PC-9 (cell line): ENCODE results near the gene CPNE4.

Source experiments
- EZH2 ChIP-seq: fragments of 200-600 bp; sonication (generic); IDR thresholded peaks from 2 replicates; pipeline ENCODE4 v1.8.0; 2017; ENCODE audit warnings: antibody characterized with exemption, low read depth
- TF ChIP-seq, protein P1 (sequence below): fragments of 200-600 bp; sonication (generic); conservative IDR thresholded peaks from 2 replicates; pipeline ENCODE4 v1.6.1; 2017; ENCODE audit warnings: mixed run types, antibody characterized with exemption, mild to moderate bottlenecking, moderate library complexity

DNA sequence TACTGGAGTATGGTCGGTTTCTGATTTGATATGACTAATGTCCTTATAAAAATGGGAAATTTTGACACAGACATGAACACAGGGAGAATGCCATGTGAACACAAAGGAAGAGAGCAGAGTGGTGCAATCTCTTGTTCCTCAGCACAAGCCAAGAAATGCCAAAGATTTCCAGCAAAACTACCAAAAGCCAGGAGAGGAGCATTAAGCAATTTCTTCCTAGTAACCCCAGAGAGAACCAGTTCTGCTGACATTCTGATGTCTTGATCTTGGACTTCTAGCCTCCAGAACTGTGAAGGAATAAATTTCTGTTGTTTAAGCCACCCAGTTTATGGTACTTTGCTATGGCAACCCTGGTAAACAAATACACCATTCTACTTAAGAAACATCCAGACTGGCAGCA lies 304.2 kb downstream of the CPNE4 start:
- TF ChIP-seq, protein P1, sequence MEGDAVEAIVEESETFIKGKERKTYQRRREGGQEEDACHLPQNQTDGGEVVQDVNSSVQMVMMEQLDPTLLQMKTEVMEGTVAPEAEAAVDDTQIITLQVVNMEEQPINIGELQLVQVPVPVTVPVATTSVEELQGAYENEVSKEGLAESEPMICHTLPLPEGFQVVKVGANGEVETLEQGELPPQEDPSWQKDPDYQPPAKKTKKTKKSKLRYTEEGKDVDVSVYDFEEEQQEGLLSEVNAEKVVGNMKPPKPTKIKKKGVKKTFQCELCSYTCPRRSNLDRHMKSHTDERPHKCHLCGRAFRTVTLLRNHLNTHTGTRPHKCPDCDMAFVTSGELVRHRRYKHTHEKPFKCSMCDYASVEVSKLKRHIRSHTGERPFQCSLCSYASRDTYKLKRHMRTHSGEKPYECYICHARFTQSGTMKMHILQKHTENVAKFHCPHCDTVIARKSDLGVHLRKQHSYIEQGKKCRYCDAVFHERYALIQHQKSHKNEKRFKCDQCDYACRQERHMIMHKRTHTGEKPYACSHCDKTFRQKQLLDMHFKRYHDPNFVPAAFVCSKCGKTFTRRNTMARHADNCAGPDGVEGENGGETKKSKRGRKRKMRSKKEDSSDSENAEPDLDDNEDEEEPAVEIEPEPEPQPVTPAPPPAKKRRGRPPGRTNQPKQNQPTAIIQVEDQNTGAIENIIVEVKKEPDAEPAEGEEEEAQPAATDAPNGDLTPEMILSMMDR = no peak
- TF ChIP-seq EZH2 = no peak
